ENCODE measurements around the gene SLC22A7. TPM values are rescaled to one million over a fixed set of nuclear protein-coding genes. Genes with fewer than 3 reads are reported as not detected.

Gene SLC22A7
- total and polyA plus RNA-seq, 2 of the 8 experiments (the other 6 are each of a cell fraction or from before 2014, with no cell fraction given): not detected

DNA sequence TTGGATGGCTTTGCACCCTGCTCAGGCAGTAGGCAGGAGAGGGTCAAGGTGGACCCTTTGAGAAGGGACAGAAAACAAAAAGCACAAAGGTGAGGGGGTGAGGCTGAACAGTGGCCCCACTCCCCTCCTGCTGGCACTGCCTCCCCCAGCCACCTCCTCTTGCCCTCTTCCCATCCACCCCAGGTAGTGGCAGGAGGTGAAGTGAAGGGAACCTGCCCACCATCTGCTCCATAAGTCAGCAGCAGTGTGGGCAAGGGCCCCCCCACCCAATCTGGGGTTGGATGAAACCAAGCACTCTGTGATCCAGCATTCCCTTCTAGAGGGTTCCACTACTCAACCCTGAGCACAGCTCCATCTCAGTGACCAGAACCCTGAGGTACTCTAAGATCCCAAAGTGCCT, 26.1 kb upstream of the SLC22A7 start:
- H2BK120ac ChIP-seq (replicated peaks; ENCODE audit: low read depth, low read length): no peak overlapping the region
- no peaks in the 10 kb centered on the region for H3K79me1 ChIP-seq (ENCODE audit: low read depth, low read length)
- H3K4ac ChIP-seq (replicated peaks; ENCODE audit: insufficient read length, low read depth, low read length): no peak overlapping the region
- no peak overlapping the region for H3K4me2 ChIP-seq (ENCODE audit: insufficient read depth in 1 of 2, low read depth in 2 of 2, low read length in 2 of 2)
- H3K23ac ChIP-seq (ENCODE audit: insufficient read length): no peak overlapping the region
- no peak overlapping the region for H4K8ac ChIP-seq (ENCODE audit: extremely low read depth, insufficient read depth, low read length)
- DNase-seq (ENCODE audit: low read depth in 1 of 2, low spot score in 2 of 2): no peak
- no peaks in the 10 kb centered on the region for H3K36me3 ChIP-seq (ENCODE audit: control insufficient read depth in 2 of 4, insufficient read depth in 4 of 4, low read length in 3 of 4)
- H2BK5ac ChIP-seq (ENCODE audit: low read depth, low read length): no peak overlapping the region
- H3K23me2 ChIP-seq (ENCODE audit: low read depth, low read length): peaks cover 15% of the 10 kb centered on the region
- H3K27me3 ChIP-seq (replicated peaks in 1 of 4; ENCODE audit: control insufficient read depth in 3 of 4, extremely low read depth in 1 of 4, insufficient read depth in 3 of 4, low read length in 3 of 4): peaks cover 13 to 72% (median 57%) of the 10 kb centered on the region in 4 experiments
- H4K20me1 ChIP-seq (replicated peaks in 1 of 2; ENCODE audit: control insufficient read depth in 1 of 2, insufficient read depth in 2 of 2, low read length in 2 of 2): no peaks in the 10 kb centered on the region
- H4K5ac ChIP-seq (ENCODE audit: insufficient read length, low read depth, low read length): no peak overlapping the region
- H3K14ac ChIP-seq (ENCODE audit: insufficient read length): no peak overlapping the region
- H2BK15ac ChIP-seq (ENCODE audit: low read length): 0 out of 2 replicates have a peak overlapping the region, but pooled peaks have one; percentile 61
- H3K27ac ChIP-seq (ENCODE audit: low read depth, low read length): no peak overlapping the region
- no peak overlapping the region for H2AK5ac ChIP-seq (ENCODE audit: low read depth, low read length)
- peaks cover 3 to 42% (median 29%) of the 10 kb centered on the region in 4 experiments for H3K4me1 ChIP-seq (replicated peaks in 1 of 4; ENCODE audit: control insufficient read depth in 3 of 4, insufficient read depth in 4 of 4, low read length in 3 of 4)
- no peaks in the 10 kb centered on the region for H3K9me3 ChIP-seq (ENCODE audit: insufficient read depth in 2 of 2, low read depth in 1 of 2, low read length in 1 of 2)
- CTCF ChIA-PET (ENCODE audit: partially characterized antibody): interaction anchor here (0.6 to 2.3 kb wide), 5 partner anchors 8 to 235 kb away, joined by 3 to 8 read pairs (median 3); no protein-coding TSS in a partner anchor
- H3K79me2 ChIP-seq (ENCODE audit: control insufficient read depth in 1 of 2, insufficient read depth in 2 of 2, low read length in 2 of 2): no peaks in the 10 kb centered on the region
- no peak for FAIRE-seq
- H3K18ac ChIP-seq (ENCODE audit: extremely low read depth, low read length): no peak overlapping the region
- POLR2A ChIA-PET (ENCODE audit: partially characterized antibody): interaction anchor here (0.6 to 1.5 kb wide), 3 partner anchors 10 to 36 kb away, joined by 3 to 5 read pairs (median 3); no protein-coding TSS in a partner anchor
- no peak overlapping the region for H2BK12ac ChIP-seq (ENCODE audit: low read depth, low read length)
- H4K91ac ChIP-seq (replicated peaks; ENCODE audit: insufficient read length, low read length): peak overlapping the region; percentile 9
- no peak overlapping the region for H3K4me3 ChIP-seq (ENCODE audit: extremely low read depth in 1 of 4, insufficient read depth in 2 of 4, low read depth in 3 of 4, low read length in 4 of 4)
- no peak overlapping the region for H3K56ac ChIP-seq (replicated peaks; ENCODE audit: insufficient read length, low read depth, low read length)
- no peak overlapping the region for H3K9ac ChIP-seq (replicated peaks in 1 of 4; ENCODE audit: extremely low read depth in 1 of 4, low read depth in 3 of 4, low read length in 3 of 4)
- no peak overlapping the region for H2AFZ ChIP-seq (ENCODE audit: low read length)
- no peak overlapping the region for H2BK20ac ChIP-seq (ENCODE audit: low read length)
- TF ChIP-seq TAF1 (IDR thresholded peaks at IDR 0.05; ENCODE audit: low read depth, low read length): no peak
- no peak for TF ChIP-seq JUN (IDR thresholded peaks at IDR 0.05; ENCODE audit: low read depth, low read length)
- TF ChIP-seq SP4 (IDR thresholded peaks at IDR 0.05; ENCODE audit: low read length): no peak
- TF ChIP-seq TAF7 (optimal IDR thresholded peaks at IDR 0.05; ENCODE audit: borderline replicate concordance, low read depth, low read length): no peak
- TF ChIP-seq PHF8 (conservative IDR thresholded peaks at IDR 0.05; ENCODE audit: low read depth, low read length): no peak
- no peak for TF ChIP-seq TBP (IDR thresholded peaks at IDR 0.05; ENCODE audit: low read depth, low read length)
- TF ChIP-seq JUND (IDR thresholded peaks at IDR 0.05; ENCODE audit: low read length): no peak
- TF ChIP-seq POLR2A (IDR thresholded peaks at IDR 0.05; ENCODE audit: control extremely low read depth in 1 of 2, low read depth in 2 of 2, low read length in 2 of 2): no peak
- TF ChIP-seq RAD21 (IDR thresholded peaks at IDR 0.05 in 1 of 2, conservative IDR thresholded peaks at IDR 0.05 in 1 of 2; ENCODE audit: low read depth in 2 of 2, low read length in 2 of 2): no peak
- no peak for TF ChIP-seq GTF2F1 (IDR thresholded peaks at IDR 0.05; ENCODE audit: borderline replicate concordance, low read depth, low read length)
- TF ChIP-seq KDM1A (IDR thresholded peaks at IDR 0.05; ENCODE audit: borderline replicate concordance, low read length): no peak
- TF ChIP-seq, protein P1, sequence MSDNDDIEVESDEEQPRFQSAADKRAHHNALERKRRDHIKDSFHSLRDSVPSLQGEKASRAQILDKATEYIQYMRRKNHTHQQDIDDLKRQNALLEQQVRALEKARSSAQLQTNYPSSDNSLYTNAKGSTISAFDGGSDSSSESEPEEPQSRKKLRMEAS (IDR thresholded peaks at IDR 0.05): no peak
- TF ChIP-seq SP2 (IDR thresholded peaks at IDR 0.05; ENCODE audit: low read length): no peak
- TF ChIP-seq RBBP5 (IDR thresholded peaks at IDR 0.05; ENCODE audit: borderline replicate concordance, low read depth, low read length): no peak
- no peak for TF ChIP-seq SAP30 (IDR thresholded peaks at IDR 0.05; ENCODE audit: insufficient read depth, insufficient replicate concordance, low read length)
- TF ChIP-seq SIX5 (IDR thresholded peaks at IDR 0.05; ENCODE audit: low read depth, low read length): no peak
